Measurements from ENCODE around the gene PLGRKT.
"Not testable (repeated sequence)": the region's sequence is repeated elsewhere in the genome, so short reads cannot be mapped to it uniquely, and the experiment has no call there.

Gene PLGRKT, protein sequence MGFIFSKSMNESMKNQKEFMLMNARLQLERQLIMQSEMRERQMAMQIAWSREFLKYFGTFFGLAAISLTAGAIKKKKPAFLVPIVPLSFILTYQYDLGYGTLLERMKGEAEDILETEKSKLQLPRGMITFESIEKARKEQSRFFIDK

DNA sequence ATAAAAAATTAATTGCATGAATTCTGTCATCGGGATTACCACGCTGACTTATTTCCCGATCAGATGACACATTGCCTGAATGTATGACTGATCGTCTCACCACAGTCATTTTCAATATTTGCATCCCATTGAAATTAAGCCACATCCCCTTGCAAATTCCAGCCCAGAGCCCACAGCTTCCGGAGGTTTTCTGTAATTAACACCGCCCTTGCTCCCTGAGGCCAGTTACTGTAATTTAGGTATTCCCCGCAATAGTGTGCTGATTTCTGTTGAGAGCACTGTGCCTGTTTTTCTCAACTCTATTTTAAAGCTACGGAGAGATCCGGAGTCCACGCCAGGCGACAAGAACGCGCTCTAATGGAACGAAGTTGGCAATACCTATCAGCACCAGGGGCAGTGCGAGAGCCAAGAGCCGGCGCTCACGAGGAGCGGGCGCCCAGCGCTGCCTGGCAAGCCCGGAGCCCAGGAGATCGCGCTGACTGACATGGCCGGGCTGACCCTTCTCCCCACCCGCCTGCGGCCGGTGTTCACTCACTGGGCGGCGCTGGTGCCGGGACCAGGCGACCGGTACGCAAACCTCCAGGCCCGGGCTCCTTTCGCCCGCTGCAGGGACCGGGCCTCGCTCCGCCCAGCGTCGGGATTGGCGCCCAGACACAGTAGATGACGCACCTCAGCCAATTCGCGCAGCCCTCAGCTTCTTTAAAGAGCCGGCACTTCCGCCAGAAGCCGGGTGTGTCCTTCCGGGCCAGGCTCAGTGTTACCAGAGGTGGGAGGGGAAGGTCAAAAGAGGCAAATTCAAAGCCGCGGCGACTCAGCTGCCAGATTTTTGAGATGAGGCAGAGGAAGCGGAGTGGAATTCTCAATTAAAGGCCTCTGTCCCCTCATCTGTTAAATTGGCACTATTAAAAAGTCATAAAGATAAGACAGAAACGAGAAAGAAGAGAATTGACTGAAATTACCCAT is at the start of gene PLGRKT:
Gene PLGRKT, minus strand, starts transcription at position 672 of the 963 bp plus-strand sequence. CDS start 5,948 bp downstream, outside the sequence.
- peaks cover 13% of the 10 kb centered on the region for H3K36me3 ChIP-seq (replicated peaks)
- no peaks in the 10 kb centered on the region for H3K27me3 ChIP-seq (ENCODE audit: low read depth)
- peak; percentile 94 to 96 for DNase-seq (ENCODE audit: low spot score in 2 of 2)
- in situ Hi-C loops (cut with MboI; ENCODE audit: low sequenced_read_pairs), result loop anchor here (25.0 kb wide), 1 partner anchor 675 kb away; no protein-coding TSS in a partner anchor
- H3K9me3 ChIP-seq, result no peaks in the 10 kb centered on the region
- H3K4me1 ChIP-seq, result peaks cover 9% of the 10 kb centered on the region
- H3K4me3 ChIP-seq, result peak within 1 kb of the TSS; percentile 72

DNA sequence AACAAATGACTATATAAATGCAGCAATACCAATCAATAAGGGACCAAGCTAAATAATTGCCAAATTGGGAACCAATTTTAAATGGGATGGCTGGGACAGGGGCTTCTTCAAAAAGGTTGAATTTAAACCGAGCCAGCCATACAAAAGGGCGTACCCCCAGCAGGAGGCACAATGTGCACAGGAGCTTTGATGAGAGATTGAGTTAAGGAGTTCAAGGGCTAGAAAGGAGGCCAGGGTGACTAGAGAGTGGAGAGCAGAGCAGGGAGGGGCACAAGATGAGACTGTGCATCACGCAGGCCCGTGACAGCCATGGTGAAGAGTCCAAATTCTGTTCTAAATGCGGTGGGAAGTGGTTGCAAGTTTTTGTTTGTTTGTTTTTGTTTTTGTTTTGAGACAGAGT is 49.3 kb upstream of the PLGRKT start:
- Histone ChIP-seq H3K9me3 (no peaks in the 10 kb centered on the region), H3K4me1 (peaks cover 10% of the 10 kb centered on the region), H3K36me3 (replicated peaks) (no peaks in the 10 kb centered on the region), H3K4me3 (no peak overlapping the region), H3K27me3 (ENCODE audit: low read depth) (no peaks in the 10 kb centered on the region)
- DNase-seq (ENCODE audit: low spot score in 2 of 2), result no peak
- in situ Hi-C loops (cut with MboI; ENCODE audit: low sequenced_read_pairs), result no loop called here

DNA sequence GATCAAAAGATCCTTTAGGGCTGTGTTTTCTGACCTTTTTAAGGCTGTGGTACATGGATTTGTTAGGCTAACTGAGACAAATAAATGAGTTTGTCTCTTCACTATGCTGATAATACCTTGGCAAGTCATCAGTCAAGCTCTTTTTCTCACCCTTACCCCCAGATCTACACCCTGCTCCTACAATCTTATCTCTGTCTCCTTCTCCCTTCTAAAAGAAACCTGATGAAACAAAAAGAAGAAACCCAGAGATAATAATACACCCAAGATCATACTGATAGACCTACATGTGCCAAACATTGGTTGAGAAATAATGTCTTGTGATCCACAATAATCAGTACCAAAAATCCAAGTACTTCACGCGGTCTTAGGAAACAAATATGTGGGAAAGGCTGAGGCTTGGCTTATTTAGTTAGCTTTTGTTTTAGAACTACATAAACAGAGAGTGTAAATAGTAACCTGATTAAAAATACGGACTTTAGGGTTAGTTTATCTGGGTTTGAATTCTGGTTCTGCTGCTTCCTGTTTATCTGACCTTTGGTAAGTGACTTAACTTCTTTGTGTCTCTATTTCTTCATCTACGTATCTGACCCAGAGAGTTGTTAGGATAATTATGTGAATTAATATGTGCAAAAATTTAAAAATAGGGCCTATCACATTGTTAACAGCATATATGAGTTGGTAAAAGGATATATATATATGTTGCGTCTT is 47.8 kb upstream of the PLGRKT start:
- no peak overlapping the region for H3K4me3 ChIP-seq
- H3K9me3 ChIP-seq, result no peaks in the 10 kb centered on the region
- no peak for DNase-seq (ENCODE audit: low spot score in 2 of 2)
- in situ Hi-C loops (cut with MboI; ENCODE audit: low sequenced_read_pairs), result no loop called here
- H3K36me3 ChIP-seq (replicated peaks), result no peaks in the 10 kb centered on the region
- peaks cover 17% of the 10 kb centered on the region for H3K4me1 ChIP-seq
- H3K27me3 ChIP-seq (ENCODE audit: low read depth), result no peaks in the 10 kb centered on the region

DNA sequence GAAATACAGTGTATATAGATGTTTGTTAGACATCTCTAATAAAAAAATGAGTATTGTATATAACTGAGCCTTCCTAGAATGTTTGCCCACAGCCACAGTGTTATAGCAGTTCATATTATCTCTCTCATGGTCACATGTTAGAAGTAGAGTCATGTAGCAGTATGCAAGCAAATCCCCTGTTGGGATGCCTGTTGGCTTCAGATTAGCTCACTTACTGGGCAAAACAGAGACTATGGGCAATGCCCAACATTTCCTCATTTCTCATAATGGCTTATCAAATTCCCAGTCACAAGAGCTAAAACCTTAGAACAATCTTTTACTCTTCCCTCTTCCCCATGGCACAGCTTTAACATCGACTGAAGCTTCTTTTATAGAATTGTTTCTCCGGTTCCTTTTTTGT is 45.6 kb upstream of the PLGRKT start:
- no peak for DNase-seq (ENCODE audit: low spot score in 2 of 2)
- in situ Hi-C loops (cut with MboI; ENCODE audit: low sequenced_read_pairs), result no loop called here
- H3K4me1 ChIP-seq, result peaks cover 7% of the 10 kb centered on the region

DNA sequence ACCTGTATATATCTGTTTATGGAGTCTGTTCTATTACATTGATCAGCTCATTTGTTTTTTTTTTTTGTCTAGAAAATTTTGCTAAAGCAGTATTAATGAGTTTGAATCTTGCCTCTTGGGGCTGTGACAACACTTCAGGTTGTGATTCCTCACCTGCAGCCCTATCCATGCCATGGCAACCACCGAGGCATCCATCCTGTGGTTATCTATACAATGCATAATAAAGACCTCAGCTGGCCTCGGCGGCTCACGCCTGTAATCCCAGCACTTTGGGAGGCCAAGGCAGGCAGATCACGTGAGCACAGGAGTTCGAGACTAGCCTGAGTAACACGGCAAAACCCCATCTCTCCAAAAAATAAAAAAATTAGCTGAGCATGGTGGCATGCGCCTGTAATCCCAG is 44.5 kb upstream of the PLGRKT start:
- Histone ChIP-seq H3K4me3 (no peak overlapping the region), H3K36me3 (replicated peaks) (no peaks in the 10 kb centered on the region), H3K27me3 (ENCODE audit: low read depth) (no peaks in the 10 kb centered on the region), H3K9me3 (no peaks in the 10 kb centered on the region), H3K4me1 (peaks cover 7% of the 10 kb centered on the region)
- in situ Hi-C loops (cut with MboI; ENCODE audit: low sequenced_read_pairs), result no loop called here
- DNase-seq (ENCODE audit: low spot score in 2 of 2), result no peak

More for the DNA sequence above, 45.6 kb upstream of the PLGRKT start:
- Histone ChIP-seq H3K4me3 (no peak overlapping the region), H3K9me3 (no peaks in the 10 kb centered on the region), H3K36me3 (replicated peaks) (no peaks in the 10 kb centered on the region), H3K27me3 (ENCODE audit: low read depth) (no peaks in the 10 kb centered on the region)

DNA sequence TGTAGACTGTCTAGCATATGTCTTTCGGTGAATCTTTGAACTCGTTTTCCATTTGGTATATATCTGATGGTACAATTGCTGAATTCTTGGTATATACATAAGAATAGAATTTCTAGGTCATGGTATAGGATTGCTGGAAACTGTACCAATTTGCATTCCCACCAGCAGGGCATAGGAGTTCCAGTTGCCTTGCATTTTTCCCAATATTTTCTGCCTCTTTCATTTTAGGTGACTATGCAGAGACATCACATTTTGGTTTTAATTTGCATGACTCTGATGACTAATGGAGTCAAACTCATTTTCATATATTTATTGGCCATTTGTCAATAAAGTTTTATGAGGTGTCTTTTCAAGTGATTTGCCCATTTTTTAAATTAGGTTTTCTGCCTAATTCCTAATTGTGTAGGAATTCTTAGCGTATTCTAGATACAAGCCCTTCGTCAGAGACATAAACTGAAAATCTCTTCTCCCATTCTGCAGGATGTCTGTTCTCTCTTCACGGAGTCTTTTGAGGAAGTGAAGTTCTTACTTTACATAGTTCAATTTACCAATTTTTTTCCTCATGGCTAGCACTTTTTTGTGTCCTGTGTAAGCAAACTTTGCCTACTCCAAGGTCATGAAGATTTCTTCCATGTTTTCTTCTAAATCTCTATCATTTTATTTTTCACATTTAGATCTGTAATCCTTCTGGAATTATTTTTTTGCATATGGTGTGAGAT is 43.8 kb upstream of the PLGRKT start:
- H3K4me3 ChIP-seq, result no peak overlapping the region
- DNase-seq (ENCODE audit: low spot score in 2 of 2), result peak in 1 of 2 experiments; percentile 17
- H3K4me1 ChIP-seq, result peaks cover 7% of the 10 kb centered on the region
- in situ Hi-C loops (cut with MboI; ENCODE audit: low sequenced_read_pairs), result no loop called here
- H3K27me3 ChIP-seq (ENCODE audit: low read depth), result no peaks in the 10 kb centered on the region
- no peaks in the 10 kb centered on the region; the same call in 1 of the 2 replicates for H3K9me3 ChIP-seq
- no peaks in the 10 kb centered on the region for H3K36me3 ChIP-seq (replicated peaks)

DNA sequence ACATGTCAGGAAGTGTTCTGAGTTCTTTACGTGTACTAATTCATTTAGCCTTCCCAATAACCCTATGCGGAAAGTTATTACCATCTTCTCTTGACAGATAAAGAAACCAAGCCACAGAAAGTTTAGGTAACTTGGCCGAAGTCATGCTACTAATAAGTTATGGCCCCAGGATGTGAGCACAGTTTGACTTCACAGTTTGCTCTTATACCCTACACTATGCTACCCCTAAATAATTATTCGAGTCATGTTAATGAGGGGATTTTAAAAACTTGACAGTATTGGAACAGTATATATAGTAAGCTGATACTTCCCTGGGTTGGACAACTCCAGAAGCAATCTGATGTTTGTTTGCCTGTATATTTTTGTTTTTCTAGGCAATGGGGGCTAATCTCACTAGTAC is 43.2 kb upstream of the PLGRKT start:
- Histone ChIP-seq H3K4me1 (peaks cover 7% of the 10 kb centered on the region), H3K9me3 (no peaks in the 10 kb centered on the region; the same call in 1 of the 2 replicates), H3K4me3 (no peak overlapping the region), H3K27me3 (ENCODE audit: low read depth) (no peaks in the 10 kb centered on the region), H3K36me3 (replicated peaks) (no peaks in the 10 kb centered on the region)
- DNase-seq (ENCODE audit: low spot score in 2 of 2), result no peak
- in situ Hi-C loops (cut with MboI; ENCODE audit: low sequenced_read_pairs), result no loop called here

DNA sequence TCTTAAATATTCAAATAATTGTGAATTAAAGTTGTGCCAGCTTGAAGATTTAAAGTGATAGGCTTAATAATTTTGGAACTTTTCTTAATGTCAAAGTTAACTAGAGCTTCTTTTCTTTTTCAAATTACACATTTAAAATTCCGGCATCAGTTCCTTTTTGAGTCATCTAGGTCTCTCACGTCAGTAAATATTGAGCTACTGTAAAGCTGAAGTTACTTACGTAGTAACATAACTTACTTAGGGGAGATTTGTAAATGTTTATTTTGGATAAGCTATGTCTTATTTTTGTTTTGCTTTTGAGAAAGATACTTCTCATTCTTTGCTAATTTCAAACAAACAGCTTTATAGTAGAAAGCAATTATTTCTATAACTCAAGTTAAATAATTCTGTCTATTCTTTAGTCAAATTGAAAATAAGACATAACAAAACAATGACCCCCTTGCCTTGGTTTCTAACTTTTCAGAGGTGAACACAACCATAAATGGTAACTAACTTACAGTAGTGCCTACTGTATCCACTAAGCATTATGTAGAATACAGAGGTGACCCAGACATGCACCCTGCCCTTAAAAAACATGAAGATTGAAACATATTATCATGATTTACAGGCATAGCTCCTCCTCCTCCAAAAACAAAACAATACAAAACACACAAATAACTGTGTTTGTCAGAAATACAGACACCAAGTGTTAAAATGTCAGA is 42.4 kb upstream of the PLGRKT start:
- in situ Hi-C loops (cut with MboI; ENCODE audit: low sequenced_read_pairs), result no loop called here
- no peak for DNase-seq (ENCODE audit: low spot score in 2 of 2)
- Histone ChIP-seq H3K27me3 (ENCODE audit: low read depth) (no peaks in the 10 kb centered on the region), H3K4me1 (peaks cover 7% of the 10 kb centered on the region), H3K36me3 (replicated peaks) (no peaks in the 10 kb centered on the region), H3K9me3 (no peaks in the 10 kb centered on the region; the same call in 1 of the 2 replicates), H3K4me3 (no peak overlapping the region)

DNA sequence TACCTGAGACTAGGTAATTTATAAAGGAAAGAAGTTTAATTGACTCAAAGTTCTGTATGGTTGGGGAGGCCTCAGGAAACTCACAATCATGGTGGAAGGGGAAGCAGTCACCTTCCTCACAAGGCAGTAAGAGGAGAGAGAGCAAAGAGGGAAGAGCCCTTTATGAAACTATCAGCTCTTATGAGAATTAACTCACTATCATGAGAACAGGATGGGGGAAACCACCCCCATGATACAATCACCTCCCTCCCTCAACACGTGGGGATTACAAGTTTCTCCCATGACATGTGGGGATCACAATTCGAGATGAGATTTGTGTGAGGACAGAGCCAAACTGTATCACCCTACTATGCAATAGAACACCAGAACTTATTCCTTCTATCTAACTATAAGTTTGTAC is 40.5 kb upstream of the PLGRKT start:
- Histone ChIP-seq H3K9me3 (no peaks in the 10 kb centered on the region; the same call in 1 of the 2 replicates), H3K4me3 (no peak overlapping the region), H3K27me3 (ENCODE audit: low read depth) (no peaks in the 10 kb centered on the region), H3K4me1 (peaks cover 7% of the 10 kb centered on the region), H3K36me3 (replicated peaks) (no peaks in the 10 kb centered on the region)
- in situ Hi-C loops (cut with MboI; ENCODE audit: low sequenced_read_pairs), result no loop called here
- DNase-seq (ENCODE audit: low spot score in 2 of 2), result no peak

DNA sequence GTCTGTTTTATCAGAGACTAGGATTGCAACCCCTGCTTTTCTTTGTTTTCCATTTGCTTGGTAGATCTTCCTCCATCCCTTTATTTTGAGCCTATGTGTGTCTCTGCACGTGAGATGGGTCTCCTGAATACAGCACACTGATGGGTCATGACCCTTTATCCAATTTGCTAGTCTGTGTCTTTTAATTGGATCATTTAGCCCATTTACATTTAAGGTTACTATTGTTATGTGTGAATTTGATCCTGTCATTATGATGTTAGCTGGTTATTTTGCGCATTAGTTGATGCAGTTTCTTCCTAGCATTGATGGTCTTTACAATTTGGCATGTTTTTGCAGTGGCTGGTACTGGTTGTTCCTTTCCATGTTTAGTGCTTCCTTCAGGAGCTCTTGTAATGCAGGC is 37.9 kb upstream of the PLGRKT start:
- H3K9me3 ChIP-seq; H3K4me1 ChIP-seq; H3K27me3 ChIP-seq (ENCODE audit: low read depth); DNase-seq (ENCODE audit: low spot score in 2 of 2); in situ Hi-C loops (cut with MboI; ENCODE audit: low sequenced_read_pairs); H3K4me3 ChIP-seq; H3K36me3 ChIP-seq (replicated peaks): not testable (repeated sequence)

DNA sequence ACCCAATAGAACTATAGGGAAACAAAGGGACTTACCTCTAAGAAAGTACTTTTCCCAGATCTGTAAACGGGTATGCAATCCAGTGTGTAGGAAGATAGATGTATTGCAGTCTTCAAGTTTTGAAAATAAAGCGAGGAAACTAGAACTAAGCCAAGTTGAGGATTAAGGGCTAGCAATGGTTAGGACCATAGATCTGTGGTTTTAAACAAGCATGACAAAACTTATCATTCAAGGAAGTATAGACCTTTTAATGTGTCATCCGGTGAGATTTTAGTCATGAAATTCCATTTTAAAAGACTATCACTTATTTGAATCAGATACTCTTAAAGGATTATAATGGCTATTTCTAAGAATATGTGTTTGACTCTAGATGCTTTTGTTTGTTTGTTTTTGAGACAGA is 33.1 kb upstream of the PLGRKT start:
- in situ Hi-C loops (cut with MboI; ENCODE audit: low sequenced_read_pairs), result no loop called here
- H3K4me1 ChIP-seq, result no peaks in the 10 kb centered on the region
- no peak for DNase-seq (ENCODE audit: low spot score in 2 of 2)
- H3K4me3 ChIP-seq, result no peak overlapping the region
- H3K9me3 ChIP-seq, result no peaks in the 10 kb centered on the region
- H3K27me3 ChIP-seq (ENCODE audit: low read depth), result no peaks in the 10 kb centered on the region
- no peaks in the 10 kb centered on the region for H3K36me3 ChIP-seq (replicated peaks)

DNA sequence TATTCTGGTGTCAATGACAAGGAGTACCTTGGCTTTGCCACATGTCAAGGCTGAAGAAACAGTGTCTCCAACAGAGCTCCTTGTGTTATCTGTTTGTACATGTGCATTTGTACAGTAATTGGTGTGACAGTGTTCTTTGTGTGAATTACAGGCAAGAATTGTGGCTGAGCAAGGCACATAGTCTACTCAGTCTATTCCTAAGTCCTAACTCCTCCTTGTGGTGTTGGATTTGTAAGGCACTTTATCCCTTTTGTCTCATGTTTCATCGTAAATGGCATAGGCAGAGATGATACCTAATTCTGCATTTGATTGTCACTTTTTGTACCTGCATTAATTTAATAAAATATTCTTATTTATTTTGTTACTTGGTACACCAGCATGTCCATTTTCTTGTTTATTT is 32.4 kb upstream of the PLGRKT start:
- Histone ChIP-seq H3K27me3 (ENCODE audit: low read depth) (no peaks in the 10 kb centered on the region), H3K4me1 (no peaks in the 10 kb centered on the region), H3K36me3 (replicated peaks) (no peaks in the 10 kb centered on the region), H3K9me3 (no peaks in the 10 kb centered on the region), H3K4me3 (no peak overlapping the region)
- no peak for DNase-seq (ENCODE audit: low spot score in 2 of 2)
- in situ Hi-C loops (cut with MboI; ENCODE audit: low sequenced_read_pairs), result no loop called here

DNA sequence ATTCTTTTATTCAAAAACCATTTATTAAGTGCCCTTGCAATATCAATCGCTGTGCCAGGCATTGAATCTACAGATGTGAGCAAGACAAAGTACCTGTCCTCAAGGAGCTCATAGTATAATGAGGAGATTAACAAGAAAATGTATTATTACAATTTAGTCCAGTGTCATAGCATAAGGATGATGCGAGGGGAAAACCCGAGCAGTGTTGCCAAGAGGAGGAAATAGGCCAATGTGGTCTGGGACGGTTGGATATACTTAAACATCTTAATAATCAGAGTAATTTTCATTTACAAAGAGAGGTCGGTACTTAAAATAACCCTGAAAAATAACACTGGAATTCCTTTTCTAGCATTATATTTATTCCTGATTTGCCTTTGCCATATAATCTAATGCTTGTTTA is 31.1 kb upstream of the PLGRKT start:
- H3K27me3 ChIP-seq (ENCODE audit: low read depth), result no peaks in the 10 kb centered on the region
- no peaks in the 10 kb centered on the region for H3K4me1 ChIP-seq
- in situ Hi-C loops (cut with MboI; ENCODE audit: low sequenced_read_pairs), result no loop called here
- H3K4me3 ChIP-seq, result no peak overlapping the region
- no peak for DNase-seq (ENCODE audit: low spot score in 2 of 2)
- H3K9me3 ChIP-seq, result no peaks in the 10 kb centered on the region
- no peaks in the 10 kb centered on the region for H3K36me3 ChIP-seq (replicated peaks)
